Measurements from ENCODE around the gene SOAT1. TPM values are rescaled to one million over a fixed set of nuclear protein-coding genes. Genes with fewer than 3 reads are reported as not detected.
A peak's percentile ranks its signal among the peaks of the same experiment; 100 is the strongest.

The SOAT1 gene
- total RNA-seq, 1 donor from 2014 or later: 9.8 TPM

GRCh38 chr1:179313004-179313403 lies 19.4 kb downstream of the SOAT1 start:
- TF ChIP-seq CTCF (IDR thresholded peaks at IDR 0.05; ENCODE audit: borderline replicate concordance): no peak
- no peaks in the 10 kb centered on the region for H3K27me3 ChIP-seq (ENCODE audit: low read depth)
- peaks cover 9% of the 10 kb centered on the region for H3K4me1 ChIP-seq
- DNase-seq: no peak
- intact Hi-C loops (cut with micrococcal nuclease): no loop called here
- H3K4me3 ChIP-seq: no peak overlapping the region
- H3K9me3 ChIP-seq (replicated peaks): no peaks in the 10 kb centered on the region
- H3K36me3 ChIP-seq: peaks cover 3% of the 10 kb centered on the region
- no peak overlapping the region for H3K27ac ChIP-seq (replicated peaks)

DNA sequence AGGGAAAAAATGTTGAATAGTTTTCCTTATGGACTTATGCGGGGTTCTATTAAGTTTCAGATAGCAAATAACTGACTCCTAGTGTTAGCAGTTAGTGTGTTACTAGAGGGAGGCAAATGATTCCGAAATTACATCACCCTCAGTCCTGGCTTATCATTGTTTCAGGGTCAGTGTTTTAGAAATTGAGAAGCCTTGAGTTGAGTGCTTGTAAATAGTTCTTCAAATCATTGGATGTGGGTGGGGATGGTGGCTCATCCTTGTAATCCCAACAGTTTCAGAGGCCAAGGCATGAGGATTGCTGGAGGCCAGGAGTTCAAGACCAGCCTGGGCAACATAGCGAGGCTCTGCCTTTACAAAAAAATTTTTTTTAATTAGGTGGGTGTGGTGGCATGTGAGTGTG lies 21.3 kb downstream of the SOAT1 start:
- intact Hi-C loops (cut with micrococcal nuclease): no loop called here
- no peaks in the 10 kb centered on the region for H3K9me3 ChIP-seq (replicated peaks)
- H3K4me3 ChIP-seq: no peak overlapping the region
- no peak overlapping the region for H3K27ac ChIP-seq (replicated peaks)
- no peak for TF ChIP-seq CTCF (IDR thresholded peaks at IDR 0.05; ENCODE audit: borderline replicate concordance)
- H3K4me1 ChIP-seq: peaks cover 9% of the 10 kb centered on the region
- no peaks in the 10 kb centered on the region for H3K27me3 ChIP-seq (ENCODE audit: low read depth)
- no peak for DNase-seq
- peaks cover 3% of the 10 kb centered on the region for H3K36me3 ChIP-seq

DNA sequence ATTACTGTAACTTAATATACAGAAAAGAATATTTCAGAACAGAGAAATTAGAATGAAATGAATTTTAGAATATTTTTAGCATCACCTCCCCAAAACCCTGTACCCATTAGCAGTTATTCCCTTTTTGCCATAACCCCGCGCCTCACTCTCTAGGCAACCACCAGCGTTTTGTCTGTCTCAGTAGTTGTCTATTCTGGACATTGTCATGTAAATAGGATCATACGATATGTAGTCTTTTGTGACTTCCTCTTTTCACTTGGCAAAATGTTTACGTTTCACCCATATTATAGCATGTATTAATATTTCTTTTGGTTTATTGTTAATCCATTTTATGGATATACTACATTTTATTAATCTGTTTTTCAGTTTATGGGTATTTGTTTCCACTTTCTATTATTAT lies 24.9 kb downstream of the SOAT1 start:
- intact Hi-C loops (cut with micrococcal nuclease): no loop called here
- no peak overlapping the region for H3K4me3 ChIP-seq
- peaks cover 6% of the 10 kb centered on the region for H3K9me3 ChIP-seq (replicated peaks)
- DNase-seq: no peak
- H3K27me3 ChIP-seq (ENCODE audit: low read depth): no peaks in the 10 kb centered on the region
- no peak for TF ChIP-seq CTCF (IDR thresholded peaks at IDR 0.05; ENCODE audit: borderline replicate concordance)
- peaks cover 5% of the 10 kb centered on the region for H3K4me1 ChIP-seq
- H3K36me3 ChIP-seq: peaks cover 3% of the 10 kb centered on the region
- H3K27ac ChIP-seq (replicated peaks): no peak overlapping the region

DNA sequence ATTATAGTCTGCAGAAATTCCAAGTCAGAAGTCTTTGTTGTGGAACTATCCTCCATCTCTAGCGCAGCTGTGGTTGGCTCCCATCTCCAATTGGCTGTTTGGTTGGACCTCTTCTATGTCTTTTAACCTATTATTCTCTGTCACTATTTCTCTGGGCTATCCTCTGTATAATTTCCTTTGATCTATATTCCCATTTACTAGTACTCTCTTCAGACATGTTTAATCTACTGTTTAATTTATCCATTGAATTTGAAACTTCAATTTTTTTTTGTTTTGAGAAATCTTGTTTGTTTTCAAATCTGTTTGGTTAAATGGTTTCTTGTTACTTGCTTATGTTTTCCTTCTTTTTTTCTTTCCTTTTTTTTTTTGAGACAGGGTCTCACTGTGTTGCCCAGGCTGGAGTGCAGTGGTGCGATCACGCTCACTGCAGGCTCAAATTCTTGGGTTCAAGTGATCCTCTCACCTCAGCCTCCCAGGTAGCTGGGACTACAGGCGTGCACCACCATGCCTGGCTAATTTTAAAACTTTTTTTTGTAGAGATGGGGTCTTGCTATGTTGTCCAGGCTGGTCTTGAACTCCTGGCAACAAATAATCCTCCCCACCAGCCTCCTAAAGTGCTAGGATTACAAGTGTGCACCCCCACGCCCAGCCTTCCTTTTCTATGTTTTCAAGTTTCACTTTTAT lies 28.1 kb downstream of the SOAT1 start:
- DNase-seq: no peak
- Histone ChIP-seq H3K27me3 (ENCODE audit: low read depth) (no peaks in the 10 kb centered on the region), H3K4me3 (no peak overlapping the region), H3K36me3 (peaks cover 12% of the 10 kb centered on the region), H3K4me1 (peaks cover 5% of the 10 kb centered on the region), H3K9me3 (replicated peaks) (peaks cover 6% of the 10 kb centered on the region), H3K27ac (replicated peaks) (no peak overlapping the region)
- intact Hi-C loops (cut with micrococcal nuclease): no loop called here
- TF ChIP-seq CTCF (IDR thresholded peaks at IDR 0.05; ENCODE audit: borderline replicate concordance): no peak

- no peaks in the 10 kb centered on the region for H3K27me3 ChIP-seq (ENCODE audit: low read depth)
- no peak for DNase-seq
- H3K4me3 ChIP-seq: peak overlapping the region; percentile 6
- no peak overlapping the region for H3K27ac ChIP-seq (replicated peaks)
- TF ChIP-seq CTCF (IDR thresholded peaks at IDR 0.05; ENCODE audit: borderline replicate concordance): no peak
- H3K4me1 ChIP-seq: peaks cover 5% of the 10 kb centered on the region
- peaks cover 12% of the 10 kb centered on the region for H3K36me3 ChIP-seq
- intact Hi-C loops (cut with micrococcal nuclease): no loop called here
- H3K9me3 ChIP-seq (replicated peaks): peaks cover 6% of the 10 kb centered on the region
These were observed 29.0 kb downstream of the SOAT1 start for GRCh38 chr1:179322557-179322956.

All from left ventricle myocardium inferior (tissue), 1 donor.